Testis (tissue), 2 donors: Measurements from ENCODE around the gene DFFB.

Experiments used
- CTCF ChIP-seq, 3 experiments: fragments of 450-650 bp in 2 of 3; fragments of 200-600 bp in 1 of 3; sonication (generic) in 1 of 3; IDR thresholded peaks; one replicate each; pipeline ENCODE4 v1.5.1; 2016 to 2019; ENCODE audit warnings: antibody characterized with exemption in 3 of 3, mild to moderate bottlenecking in 2 of 3, moderate library complexity in 1 of 3
- POLR2A ChIP-seq: fragments of 450-650 bp; IDR thresholded peaks from one replicate; pipeline ENCODE4 v1.6.1; 2017; ENCODE audit warnings: antibody characterized with exemption, mild to moderate bottlenecking, moderate library complexity

GRCh38 chr1:3915551-3916121 lies 58.4 kb downstream of the DFFB start:
- TF ChIP-seq POLR2A = no peak
- TF ChIP-seq CTCF (IDR thresholded peaks at IDR 0.05) = no peak
